A204.1 (cell line): ENCODE measurements around the gene ZNF69.
A peak's percentile ranks its signal among the peaks of the same experiment; 100 is the strongest.
"Not testable (repeated sequence)": the region's sequence is repeated elsewhere in the genome, so short reads cannot be mapped to it uniquely, and the experiment has no call there.

ENCODE experiments used
- FAIRE-seq: peaks from 2 replicates; lab custom pipeline; 2012; peaks lifted over from hg19 to GRCh38; lab: Jason Lieb, UNC

The ZNF69 gene

DNA sequence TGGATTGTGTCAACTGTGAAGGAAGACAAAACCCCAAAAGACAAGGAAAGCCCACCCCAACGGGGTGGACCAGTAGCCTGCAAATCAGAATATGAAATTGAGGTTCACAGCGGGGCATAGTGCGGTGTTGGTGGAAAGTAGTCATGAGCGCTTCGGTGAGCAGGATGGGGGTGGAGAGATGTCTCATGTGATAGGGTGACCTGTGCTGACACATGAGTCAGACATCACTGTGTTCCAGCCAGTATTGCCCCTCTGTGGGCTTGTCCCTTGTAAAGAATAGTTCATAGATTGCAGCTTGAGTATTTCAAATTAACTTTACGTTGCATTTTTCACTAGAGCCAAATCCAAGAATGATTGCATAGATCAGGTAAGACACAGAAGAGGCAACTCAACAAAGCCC is 7.3 kb downstream of the ZNF69 start:
- no peak for FAIRE-seq

DNA sequence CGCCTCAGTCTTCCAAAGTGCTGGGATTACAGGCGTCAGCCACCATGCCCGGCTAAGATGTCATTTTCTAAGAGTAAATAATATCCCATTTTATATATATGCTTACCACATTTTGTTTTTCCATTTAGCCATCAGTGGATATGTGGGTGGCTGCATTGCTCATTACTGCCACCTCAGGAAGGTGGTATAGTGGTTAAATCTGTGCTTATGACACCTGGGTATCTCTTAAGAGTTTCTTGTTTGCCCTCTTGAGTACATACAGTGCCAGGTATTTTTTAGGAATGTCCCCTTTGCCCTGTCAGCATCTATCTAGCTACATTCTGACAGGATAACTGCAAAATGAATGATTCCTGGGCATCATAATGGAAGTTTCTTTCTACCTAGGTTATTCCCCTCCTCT is 14.6 kb downstream of the ZNF69 start:
- FAIRE-seq: no peak

GRCh38 chr19:11905928-11906327 is 18.3 kb downstream of the ZNF69 start:
- FAIRE-seq: no peak

DNA sequence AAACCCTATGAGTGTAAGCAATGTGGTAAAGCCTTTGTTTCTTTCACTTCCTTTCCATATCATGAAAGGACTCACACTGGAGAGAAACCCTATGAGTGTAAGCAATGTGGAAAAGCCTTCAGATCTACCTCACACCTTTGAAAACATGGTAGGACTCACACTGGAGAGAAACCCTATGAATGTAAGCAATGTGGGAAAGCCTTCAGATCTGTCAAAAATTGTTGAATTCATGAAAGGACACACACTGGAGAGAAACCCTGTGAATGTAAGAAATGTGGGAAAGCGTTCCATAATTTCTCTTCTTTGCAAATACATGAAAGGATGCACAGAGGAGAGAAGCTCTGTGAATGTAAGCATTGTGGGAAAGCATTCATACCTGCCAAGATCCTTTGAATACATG is 24.4 kb downstream of the ZNF69 start:
- not testable (repeated sequence) for FAIRE-seq

GRCh38 chr19:11914417-11915051 is 27.0 kb downstream of the ZNF69 start:
- not testable (repeated sequence) for FAIRE-seq

GRCh38 chr19:11921852-11922495 is 34.4 kb downstream of the ZNF69 start:
- no peak for FAIRE-seq

- FAIRE-seq: peak; percentile 82
Measured at GRCh38 chr19:11924886-11925650, 37.5 kb downstream of the ZNF69 start, which contains the start of gene ZNF700. Gene ZNF700 (plus strand): TSS chr19:11925107. CDS start chr19:11925211, 104 bp downstream.

- FAIRE-seq: not testable (repeated sequence)
Measured at GRCh38 chr19:11925651-11926187, 38.1 kb downstream of the ZNF69 start.

DNA sequence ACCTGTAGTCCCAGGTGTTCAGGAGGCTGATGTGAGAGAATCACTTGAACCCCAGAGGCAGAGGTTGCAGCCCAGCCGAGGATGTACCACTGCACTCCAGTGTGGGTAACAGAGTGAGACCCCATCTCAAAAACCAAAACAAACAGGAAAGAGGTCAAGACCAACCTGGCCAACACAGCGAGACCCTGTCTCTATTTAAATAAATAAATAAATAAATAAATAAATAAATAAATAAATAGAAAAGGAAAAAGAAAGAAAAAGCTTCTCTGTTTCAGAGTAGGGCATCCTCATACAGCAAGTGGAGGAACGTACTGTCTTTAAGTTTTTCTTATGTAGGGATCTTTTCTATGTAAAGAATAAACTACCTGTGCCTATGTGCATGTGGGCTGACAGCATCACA is 39.6 kb downstream of the ZNF69 start:
- no peak for FAIRE-seq

- no peak for FAIRE-seq
Measured at GRCh38 chr19:11931051-11931450, 43.5 kb downstream of the ZNF69 start.

- FAIRE-seq: no peak
Measured at GRCh38 chr19:11931513-11931912, 43.9 kb downstream of the ZNF69 start.

DNA sequence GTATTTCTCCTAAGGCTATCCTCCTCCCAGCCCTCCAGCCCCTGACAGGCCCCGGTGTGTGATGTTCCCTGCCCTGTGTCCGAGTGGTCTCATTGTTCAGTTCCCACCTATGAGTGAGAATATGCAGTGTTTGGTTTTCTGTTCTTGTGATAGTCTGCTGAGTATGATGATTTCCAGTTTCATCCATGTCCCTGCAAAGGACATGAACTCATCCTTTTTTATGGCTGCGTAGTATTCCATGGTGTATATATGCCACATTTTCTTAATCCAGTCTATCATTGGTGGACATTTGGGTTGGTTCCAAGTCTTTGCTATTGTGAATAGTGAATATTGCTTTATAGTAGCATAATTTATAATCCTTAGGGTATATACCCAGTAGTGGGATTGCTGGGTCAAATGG is 48.2 kb downstream of the ZNF69 start:
- FAIRE-seq: not testable (repeated sequence)

DNA sequence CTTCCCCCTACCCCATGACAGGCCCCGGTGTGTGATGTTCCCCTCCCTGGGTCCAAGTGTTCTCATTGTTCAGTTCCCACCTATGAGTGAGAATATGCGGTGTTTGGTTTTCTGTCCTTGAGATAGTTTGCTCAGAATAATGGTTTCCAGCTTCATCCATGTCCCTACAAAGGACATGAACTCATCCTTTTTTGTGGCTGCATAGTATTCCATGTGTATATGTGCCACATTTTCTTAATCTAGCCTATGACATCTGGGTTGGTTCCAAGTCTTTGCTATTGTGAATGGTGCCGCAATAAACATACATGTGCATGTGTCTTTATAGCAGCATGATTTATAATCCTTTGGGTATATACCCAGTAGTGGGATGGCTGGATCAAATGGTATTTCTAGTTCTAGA is 50.8 kb downstream of the ZNF69 start:
- FAIRE-seq: not testable (repeated sequence)

- FAIRE-seq: not testable (repeated sequence)
Measured at GRCh38 chr19:11941361-11941887, 53.8 kb downstream of the ZNF69 start.

DNA sequence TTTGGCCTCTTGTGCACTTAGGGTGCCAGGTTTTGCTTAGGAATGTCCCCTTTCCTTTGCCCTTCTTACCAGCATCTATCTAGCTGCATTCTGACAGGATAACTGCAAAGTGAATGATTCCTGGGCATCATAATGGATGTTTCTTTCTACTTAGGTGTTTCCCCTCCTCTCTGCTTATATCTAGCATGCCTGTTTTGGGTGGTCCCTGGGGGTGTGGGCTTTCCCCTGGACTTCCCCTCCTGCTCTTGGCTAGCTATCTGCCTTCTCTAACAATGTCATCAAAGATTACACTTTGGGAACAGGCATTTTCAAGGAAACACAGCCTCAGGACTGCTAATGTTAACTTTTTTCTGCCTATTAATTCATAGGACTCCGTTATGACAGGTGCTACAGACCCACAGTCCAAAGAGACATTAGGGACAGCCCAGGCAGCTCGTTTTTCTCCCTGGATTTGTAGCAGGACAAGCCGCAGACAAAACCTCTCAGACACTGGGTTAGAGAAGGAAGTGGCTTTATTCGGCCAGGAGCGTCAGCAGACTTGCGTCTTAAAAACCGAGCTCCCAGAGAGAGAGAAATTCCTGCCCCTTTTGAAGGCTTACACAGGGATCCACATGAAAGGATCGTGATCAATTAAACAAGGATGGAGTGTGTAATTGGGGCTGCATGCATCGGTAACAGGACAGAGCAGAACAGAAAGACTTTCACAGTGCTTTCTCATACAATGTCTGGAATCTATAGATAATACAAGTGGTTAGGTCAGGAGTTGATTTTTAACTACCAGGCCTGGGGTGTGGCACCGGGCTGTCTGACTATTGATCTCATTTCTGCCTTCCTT is 54.6 kb downstream of the ZNF69 start:
- FAIRE-seq: no peak

- no peak for FAIRE-seq
Measured at GRCh38 chr19:11942843-11943108, 55.2 kb downstream of the ZNF69 start.

GRCh38 chr19:11944656-11945055 is 57.1 kb downstream of the ZNF69 start:
- FAIRE-seq: no peak

DNA sequence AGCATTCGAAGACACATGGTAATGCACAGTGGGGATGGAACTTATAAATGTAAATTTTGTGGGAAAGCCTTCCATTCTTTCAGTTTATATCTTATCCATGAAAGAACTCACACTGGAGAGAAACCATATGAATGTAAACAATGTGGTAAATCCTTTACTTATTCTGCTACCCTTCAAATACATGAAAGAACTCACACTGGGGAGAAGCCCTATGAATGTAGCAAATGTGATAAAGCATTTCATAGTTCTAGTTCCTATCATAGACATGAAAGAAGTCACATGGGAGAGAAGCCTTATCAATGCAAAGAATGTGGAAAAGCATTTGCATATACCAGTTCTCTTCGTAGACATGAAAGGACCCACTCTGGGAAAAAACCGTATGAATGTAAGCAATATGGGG is 61.1 kb downstream of the ZNF69 start:
- no peak for FAIRE-seq

DNA sequence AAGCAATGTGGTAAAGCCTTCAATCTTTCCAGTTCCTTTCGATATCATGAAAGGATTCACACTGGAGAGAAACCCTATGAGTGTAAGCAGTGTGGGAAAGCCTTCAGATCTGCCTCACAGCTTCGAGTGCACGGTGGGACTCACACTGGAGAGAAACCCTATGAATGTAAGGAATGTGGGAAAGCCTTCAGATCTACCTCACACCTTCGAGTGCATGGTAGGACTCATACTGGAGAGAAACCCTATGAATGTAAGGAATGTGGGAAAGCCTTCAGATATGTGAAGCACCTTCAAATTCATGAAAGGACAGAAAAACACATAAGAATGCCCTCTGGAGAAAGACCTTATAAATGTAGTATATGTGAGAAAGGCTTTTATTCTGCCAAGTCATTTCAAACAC is 61.6 kb downstream of the ZNF69 start:
- no peak for FAIRE-seq

DNA sequence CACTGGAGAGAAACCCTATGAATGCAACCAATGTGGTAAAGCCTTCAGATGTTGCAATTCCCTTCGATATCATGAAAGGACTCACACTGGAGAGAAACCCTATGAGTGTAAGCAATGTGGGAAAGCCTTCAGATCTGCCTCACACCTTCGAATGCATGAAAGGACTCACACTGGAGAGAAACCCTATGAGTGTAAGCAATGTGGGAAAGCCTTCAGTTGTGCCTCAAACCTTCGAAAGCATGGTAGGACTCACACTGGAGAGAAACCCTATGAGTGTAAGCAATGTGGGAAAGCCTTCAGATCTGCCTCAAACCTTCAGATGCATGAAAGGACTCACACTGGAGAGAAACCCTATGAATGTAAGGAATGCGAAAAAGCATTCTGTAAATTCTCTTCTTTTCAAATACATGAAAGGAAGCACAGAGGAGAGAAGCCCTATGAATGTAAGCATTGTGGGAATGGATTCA is 62.1 kb downstream of the ZNF69 start:
- FAIRE-seq: not testable (repeated sequence)

DNA sequence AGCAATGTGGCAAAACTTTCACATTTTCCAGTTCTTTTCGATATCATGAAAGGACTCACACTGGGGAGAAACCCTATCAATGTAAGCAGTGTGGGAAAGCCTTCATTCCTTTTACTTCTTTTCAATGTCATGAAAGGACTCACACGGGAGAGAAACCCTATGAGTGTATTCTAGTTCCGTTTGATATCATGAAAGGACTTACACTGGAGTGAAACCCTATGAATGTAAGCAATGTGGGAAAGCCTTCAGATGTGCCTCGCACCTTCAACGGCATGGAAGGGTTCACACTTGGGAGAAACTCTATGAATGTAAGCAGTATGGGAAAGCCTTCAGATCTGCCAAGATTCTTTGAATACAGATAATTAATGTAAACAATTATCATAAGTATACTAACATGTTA is 62.7 kb downstream of the ZNF69 start:
- no peak for FAIRE-seq
